ENCODE data around the gene ANO6. TPM values are rescaled to one million over a fixed set of nuclear protein-coding genes. Genes with fewer than 3 reads are reported as not detected.
A peak's percentile ranks its signal among the peaks of the same experiment; 100 is the strongest.

ANO6 gene
- total and polyA plus RNA-seq, 2 of the 4 experiments (the other 2 are of a cell fraction): 21.6 to 41.0 TPM

- no peak overlapping the region for H3K9ac ChIP-seq (ENCODE audit: low read depth, low read length)
- no peak overlapping the region for H2AFZ ChIP-seq (replicated peaks; ENCODE audit: low read length, poor library complexity)
- ChIA-PET CTCF (no interaction called here), POLR2A (ENCODE audit: unreplicated experiment) (no interaction called here)
- no peak overlapping the region for H3K56ac ChIP-seq (ENCODE audit: extremely low read depth, insufficient read depth, low read length)
- H4K5ac ChIP-seq (ENCODE audit: low read depth, low read length): no peak overlapping the region
- H3K4me2 ChIP-seq (ENCODE audit: low read depth, low read length): no peak overlapping the region
- TF ChIP-seq MAFK (IDR thresholded peaks at IDR 0.05; ENCODE audit: low read depth, low read length) (peak; percentile 77), BHLHE40 (IDR thresholded peaks at IDR 0.05; ENCODE audit: low read depth, low read length) (no peak)
- no peak overlapping the region for H3K18ac ChIP-seq (ENCODE audit: low read depth, low read length)
- no peaks in the 10 kb centered on the region for H3K9me3 ChIP-seq (ENCODE audit: control insufficient read depth, insufficient read depth, low read length)
- H2AK5ac ChIP-seq (ENCODE audit: low read depth, low read length): no peak overlapping the region
- H3K4me1 ChIP-seq (ENCODE audit: control insufficient read depth, insufficient read depth, low read length): peaks cover 3% of the 10 kb centered on the region; the same call in 1 of the 2 replicates
- H3K4me3 ChIP-seq (ENCODE audit: insufficient read depth, low read depth, low read length): no peak overlapping the region
- DNase-seq (no peak), ATAC-seq (ENCODE audit: low read depth) (no peak)
- H3K79me1 ChIP-seq (ENCODE audit: low read depth in 1 of 2, low read length in 2 of 2): peaks cover 18 to 39% of the 10 kb centered on the region in 2 experiments
- H2BK20ac ChIP-seq (ENCODE audit: low read depth, low read length): no peak overlapping the region
- H4K91ac ChIP-seq (ENCODE audit: insufficient read depth, low read depth, low read length): no peak overlapping the region
- H3K27me3 ChIP-seq (ENCODE audit: control insufficient read depth, insufficient read depth, low read length): no peaks in the 10 kb centered on the region
- no TSS peak for BruUV-seq (replicated peaks)
- H2BK15ac ChIP-seq (ENCODE audit: low read depth, low read length): no peak overlapping the region
- H3K36me3 ChIP-seq (ENCODE audit: control insufficient read depth, insufficient read depth, low read length): 0 out of 2 replicates have a peak, but pooled peaks cover 2% of the 10 kb centered on the region
- no peak overlapping the region for H3K23ac ChIP-seq (ENCODE audit: low read depth, low read length)
- no peak overlapping the region for H3K14ac ChIP-seq (replicated peaks; ENCODE audit: low read depth, low read length)
- no peak overlapping the region for H4K8ac ChIP-seq (ENCODE audit: low read depth in 2 of 2, low read length in 2 of 2)
- dilution Hi-C loops (cut with HindIII; ENCODE audit: low sequenced_read_pairs, unreplicated experiment): no loop called here
- no peak overlapping the region for H3K27ac ChIP-seq (ENCODE audit: insufficient read depth, low read length)
- H3K9me1 ChIP-seq (ENCODE audit: insufficient read depth, low read length): 0 out of 2 replicates have a peak, but pooled peaks cover 7% of the 10 kb centered on the region
- H2AK9ac ChIP-seq (replicated peaks; ENCODE audit: low read depth, low read length, poor library complexity): no peak overlapping the region
- H4K20me1 ChIP-seq (ENCODE audit: insufficient read depth, low read length): no peaks in the 10 kb centered on the region; the same call in 1 of the 2 replicates
- in situ Hi-C loops (cut with MboI; ENCODE audit: low sequenced_read_pairs): no loop called here
- no peak overlapping the region for H3K4ac ChIP-seq (ENCODE audit: low read depth, low read length)
- H2BK5ac ChIP-seq (ENCODE audit: low read depth, low read length, poor library complexity, severe bottlenecking): no peak overlapping the region
- H2BK120ac ChIP-seq (ENCODE audit: low read depth, low read length): no peak overlapping the region
- intact Hi-C loops (cut with micrococcal nuclease): no loop called here
- WGBS, 2 experiments (ENCODE audit: extremely low coverage in 2 of 2, insufficient read length in 1 of 2): 83% methylated on average over 1 of the region's 1 CpG; no CpG with 5 or more reads in 1 of the 2 experiments
Measured at GRCh38 chr12:45329702-45330101, 113.8 kb downstream of the ANO6 start.

Measured in IMR-90 (cell line).